ENCODE data around the gene OGN.

OGN gene

GRCh38 chr9:92342825-92343488 is 61.4 kb downstream of the OGN start:
- DNase-seq: no peak

- DNase-seq: no peak
Measured at GRCh38 chr9:92341578-92341977, 62.8 kb downstream of the OGN start.

GRCh38 chr9:92333282-92333634 is 71.1 kb downstream of the OGN start:
- DNase-seq: no peak

All from activated gamma-delta T cell treated with Interleukin-2 at 50 U/mL for 16 hours (primary cell).